K562 (cell line): ENCODE results near the gene OXA1L. TPM values are rescaled to one million over a fixed set of nuclear protein-coding genes. Genes with fewer than 3 reads are reported as not detected.
A peak's percentile ranks its signal among the peaks of the same experiment; 100 is the strongest.

Experiments used
- ATAC-seq: fragments of 200-7000 bp; cut with Tn5 transposase; 3 replicates; pipeline ENCODE4 v1.9.1; 2020; ENCODE audit warnings: moderate library complexity
- BruUV-seq: library from RNA; stranded (reverse); fragments of 400-500 nt; replicated peaks from 2 replicates; lab custom pipeline; 2021; lab: Mats Ljungman, UMichigan
- CTCF ChIA-PET: fragments of 300-600 bp; formaldehyde crosslinking; extraction: SDS; loops from one replicate; lab custom pipeline; 2021; ENCODE audit warnings: low intra/inter-chr PET ratio; lab: Yijun Ruan, JAX
- POLR2A ChIA-PET: fragments of 300-600, 350-650 bp; sonication (Branson Sonifier 250); formaldehyde crosslinking; extraction: SDS; loops from one replicate; lab custom pipeline; 2021; ENCODE audit warnings: antibody characterized with exemption, inconsistent platforms; lab: Yijun Ruan, JAX
- DNase-seq, 4 experiments: peaks; one replicate each; pipeline versions ENCODE4 v3.0.0 to v3.0.0-alpha.2; 2011 to 2018; ENCODE audit warnings: low spot score in 3 of 4, mixed read lengths in 3 of 4; ENCODE audit errors: extremely low read depth in 1 of 4
- FAIRE-seq: peaks from 2 replicates; lab custom pipeline; 2011; peaks lifted over from hg19 to GRCh38; lab: Jason Lieb, UNC
- H2AFZ ChIP-seq: 2 replicates; pipeline ENCODE4 v1.6.0; 2011; ENCODE audit warnings: low read depth, low read length, control low read depth, inconsistent platforms
- H3K27ac ChIP-seq: fragments of 200-600 bp; 3 replicates; pipeline ENCODE4 v1.8.0; 2011; ENCODE audit warnings: low read depth, mild to moderate bottlenecking, control low read depth, inconsistent platforms, low read length, moderate library complexity, mixed read lengths; ENCODE audit errors: extremely low read depth
- H3K27me3 ChIP-seq, 2 experiments: fragments of 300-600 bp in 1 of 2; 2 replicates in 1 of 2; 3 replicates in 1 of 2; pipeline versions ENCODE4 v1.6.0 to v1.8.0; 2011; ENCODE audit warnings: inconsistent platforms in 2 of 2, low read length in 2 of 2, mild to moderate bottlenecking in 1 of 2, mixed read lengths in 1 of 2, moderate library complexity in 1 of 2; ENCODE audit not compliant: control insufficient read depth in 2 of 2, insufficient read depth in 2 of 2
- H3K36me3 ChIP-seq: fragments of 300-600 bp; 3 replicates; pipeline ENCODE4 v1.8.0; 2011; ENCODE audit warnings: mild to moderate bottlenecking, low read length, inconsistent platforms; ENCODE audit not compliant: control insufficient read depth, insufficient read depth
- H3K4me1 ChIP-seq, 2 experiments: fragments of 200-600 bp in 1 of 2; replicated peaks in 1 of 2; 2 replicates in 1 of 2; 3 replicates in 1 of 2; pipeline versions ENCODE4 v1.5.1 to v1.8.0; 2011; ENCODE audit warnings: inconsistent platforms in 2 of 2, low read length in 2 of 2, mild to moderate bottlenecking in 1 of 2, mixed read lengths in 1 of 2, moderate library complexity in 1 of 2; ENCODE audit not compliant: control insufficient read depth in 2 of 2, insufficient read depth in 2 of 2
- H3K4me2 ChIP-seq: 2 replicates; pipeline ENCODE4 v1.6.1; 2011; ENCODE audit warnings: low read length, control low read depth, inconsistent platforms, mixed read lengths; ENCODE audit not compliant: insufficient read depth
- H3K4me3 ChIP-seq: fragments of 200-600 bp; sonication (generic), shearing (Covaris generic); 2 replicates; pipeline ENCODE4 v1.5.1; 2016; ENCODE audit warnings: control low read depth, inconsistent platforms
- H3K79me2 ChIP-seq: fragments of 200-600 bp; 3 replicates; pipeline ENCODE4 v1.8.0; 2011; ENCODE audit warnings: low read length, inconsistent platforms; ENCODE audit not compliant: control insufficient read depth, insufficient read depth
- H3K9ac ChIP-seq, 2 experiments: 2 replicates each; pipeline versions ENCODE4 v1.6.0 to v1.6.1; 2011; ENCODE audit warnings: low read depth in 2 of 2, low read length in 2 of 2, control low read depth in 1 of 2, inconsistent platforms in 1 of 2, mild to moderate bottlenecking in 1 of 2, mixed read lengths in 1 of 2; ENCODE audit not compliant: insufficient read depth in 1 of 2
- H3K9me1 ChIP-seq: one replicate; pipeline ENCODE4 v1.6.0; 2011; ENCODE audit warnings: inconsistent platforms, mild to moderate bottlenecking, low read length, moderate library complexity; ENCODE audit not compliant: control insufficient read depth, insufficient read depth
- H3K9me3 ChIP-seq: replicated peaks from 2 replicates; pipeline ENCODE4 v1.5.1; 2011; ENCODE audit warnings: low read depth, low read length, inconsistent platforms; ENCODE audit not compliant: control insufficient read depth, insufficient read depth
- H4K20me1 ChIP-seq: replicated peaks from 2 replicates; pipeline ENCODE4 v1.6.1; 2011; ENCODE audit warnings: low read length, inconsistent platforms, mixed read lengths; ENCODE audit not compliant: control insufficient read depth, insufficient read depth
- CREM ChIP-seq: IDR thresholded peaks from 2 replicates; pipeline ENCODE4 v1.6.1; 2014; ENCODE audit warnings: antibody characterized with exemption, low read depth
- JUND ChIP-seq, 2 experiments: IDR thresholded peaks; 2 replicates in 1 of 2; 3 replicates in 1 of 2; pipeline ENCODE4 v1.6.1; 2011; ENCODE audit warnings: borderline replicate concordance in 2 of 2, low read depth in 2 of 2, low read length in 2 of 2, improper control_type of control experiment in 1 of 2, missing biosample characterization in 1 of 2, missing genetic modification characterization in 1 of 2, missing genetic modification reagents in 1 of 2
- L3MBTL2 ChIP-seq: fragments of 450-650 bp; IDR thresholded peaks from 2 replicates; pipeline ENCODE4 v1.6.1; 2016; ENCODE audit warnings: mild to moderate bottlenecking, moderate library complexity
- WGBS: fragments of 100-300 bp; shearing (Covaris generic); methylation state at CpG from one replicate; pipeline ENCODE4 v1.1.6; 2016; ENCODE audit warnings: low coverage, mixed read lengths; ENCODE audit not compliant: insufficient coverage; ENCODE audit errors: missing lambda C conversion rate; 5-methylcytosine and 5-hydroxymethylcytosine counted together
- in situ Hi-C: fragments of 300-500 bp; cut with MboI; formaldehyde crosslinking; loops from 4 replicates; pipeline ENCODE4 v1.15.0; 2018; ENCODE audit warnings: inconsistent platforms, mixed read lengths
- intact Hi-C: fragments of 100-400 bp; cut with micrococcal nuclease; formaldehyde crosslinking; loops from 2 replicates; pipeline ENCODE4 v1.14.2; 2022
- polyA plus RNA-seq, 8 experiments: library from polyadenylated mRNA; depleted of rRNA in 4 of 8; stranded (reverse) in 5 of 8; unstranded in 3 of 8; fragments of >200 nt; fragmentation: Nextera tagmentation in 2 of 8; fragmentation: Illumina TruSeq in 1 of 8; extraction: Ambion mirVana in 2 of 8; extraction: Trizol in 1 of 8; gene quantifications; 2 replicates each; pipeline versions ENCODE4 v1.2.1 to v1.2.3, GENCODE V29; 2011 to 2014; ENCODE audit warnings: inconsistent platforms in 1 of 8, missing spikeins in 1 of 8
- total RNA-seq, 7 experiments: library from RNA; depleted of rRNA in 6 of 7; stranded (reverse); fragments of >200 nt in 6 of 7; fragmentation: Illumina TruSeq in 2 of 7; extraction: Trizol in 2 of 7; gene quantifications; 2 replicates each; pipeline versions ENCODE4 v1.2.1 to v1.2.3, GENCODE V29; 2011 to 2021; ENCODE audit warnings: low replicate concordance in 1 of 7
- TF ChIP-seq, protein P1 (sequence below), 2 experiments: IDR thresholded peaks in 1 of 2; conservative IDR thresholded peaks in 1 of 2; 2 replicates each; pipeline ENCODE4 v1.6.1; 2016; ENCODE audit warnings: low read depth in 2 of 2, mild to moderate bottlenecking in 1 of 2, missing compliant biosample characterization in 1 of 2, missing genetic modification characterization in 1 of 2, moderate library complexity in 1 of 2
- TF ChIP-seq, protein P2 (sequence below): fragments of 450-650 bp; IDR thresholded peaks from 2 replicates; pipeline ENCODE4 v1.6.1; 2016; ENCODE audit warnings: mild to moderate bottlenecking
- TF ChIP-seq, protein P3 (sequence below): fragments of 450-650 bp; IDR thresholded peaks from one replicate; pipeline ENCODE4 v1.6.1; 2018; ENCODE audit warnings: mild to moderate bottlenecking, moderate library complexity; ENCODE audit not compliant: partially characterized antibody
- TF ChIP-seq, protein P4 (sequence below): fragments of 250-450 bp; sonication (Bioruptor Pico); IDR thresholded peaks from 2 replicates; pipeline ENCODE4 v1.8.0; 2021; ENCODE audit warnings: moderate library complexity, mild to moderate bottlenecking, inconsistent platforms

The OXA1L gene
- total and polyA plus RNA-seq, 9 of the 15 experiments (the other 6 are each of a cell fraction or from before 2014, with no cell fraction given), result 100 to 204 (median 145) TPM

DNA sequence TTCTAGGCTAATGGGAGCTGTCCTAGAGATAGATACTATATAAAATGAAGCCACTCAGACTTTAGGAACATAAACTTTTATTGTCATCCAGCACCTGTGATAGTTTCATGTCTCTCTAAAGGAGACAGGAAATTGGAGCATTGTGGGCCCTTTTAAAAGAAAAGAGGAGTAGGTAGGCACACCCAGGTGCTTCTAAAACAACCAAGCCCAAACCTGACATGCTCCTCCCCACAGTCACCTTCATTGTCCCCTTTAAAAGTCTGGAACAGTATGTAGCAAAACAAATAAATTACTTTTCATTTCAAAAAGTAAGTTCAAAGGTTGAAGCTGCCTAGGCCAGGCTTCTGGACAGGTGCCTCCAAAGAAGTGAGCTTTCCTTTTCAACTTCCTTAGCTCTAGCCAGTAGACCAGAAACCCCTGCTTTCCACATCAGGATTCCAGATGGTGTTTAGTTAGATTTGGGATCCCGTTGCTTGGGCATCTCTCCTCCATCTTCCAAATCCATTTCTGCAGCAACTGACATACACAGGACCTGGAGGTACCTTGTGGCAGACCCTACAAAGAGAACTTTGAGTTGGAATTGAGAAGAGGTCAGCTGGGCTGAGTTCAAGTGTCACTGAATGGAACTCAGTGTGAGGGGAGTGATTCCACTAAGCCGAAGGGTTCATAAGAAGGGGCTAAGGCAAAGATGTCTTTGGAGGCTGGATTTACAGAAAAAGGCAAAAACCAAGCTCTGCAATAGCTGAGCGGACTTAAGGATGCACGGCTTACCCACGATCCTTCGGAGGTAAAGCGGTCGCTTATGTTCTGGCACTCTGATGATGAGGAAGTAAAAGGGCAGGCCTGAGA, 6.9 kb downstream of the OXA1L start:
- WGBS, result 87% methylated on average over 8 of the region's 8 CpGs
- BruUV-seq, result no TSS peak
- no peak overlapping the region for H3K27ac ChIP-seq
- H3K9ac ChIP-seq, result no peak overlapping the region
- FAIRE-seq (no peak), DNase-seq (no peak), ATAC-seq (peak; percentile 12; the same call in 1 of the 3 replicates)
- H2AFZ ChIP-seq, result no peak overlapping the region
- peaks cover 54% of the 10 kb centered on the region for H3K36me3 ChIP-seq
- no peak overlapping the region for H3K4me2 ChIP-seq
- in situ Hi-C loops, result no loop called here
- H3K4me3 ChIP-seq, result no peak overlapping the region
- H3K9me1 ChIP-seq, result no peaks in the 10 kb centered on the region
- ChIA-PET CTCF (no interaction called here), POLR2A (interaction anchor here (0.5 to 3.3 kb wide), 14 partner anchors 10 to 819 kb away, joined by 3 to 17 read pairs (median 4); partner anchors contain the start of genes ABHD4 and MRPL52)
- no peaks in the 10 kb centered on the region for H3K9me3 ChIP-seq
- H3K79me2 ChIP-seq, result peaks cover 14% of the 10 kb centered on the region
- no peaks in the 10 kb centered on the region for H4K20me1 ChIP-seq
- H3K4me1 ChIP-seq, result peaks cover 0 to 5% of the 10 kb centered on the region in 2 experiments; a peak in 2 of 5 replicates
- intact Hi-C loops, result loop anchor here (10.0 kb wide), 1 partner anchor 491 kb away; no protein-coding TSS in a partner anchor
- TF ChIP-seq, protein P1, sequence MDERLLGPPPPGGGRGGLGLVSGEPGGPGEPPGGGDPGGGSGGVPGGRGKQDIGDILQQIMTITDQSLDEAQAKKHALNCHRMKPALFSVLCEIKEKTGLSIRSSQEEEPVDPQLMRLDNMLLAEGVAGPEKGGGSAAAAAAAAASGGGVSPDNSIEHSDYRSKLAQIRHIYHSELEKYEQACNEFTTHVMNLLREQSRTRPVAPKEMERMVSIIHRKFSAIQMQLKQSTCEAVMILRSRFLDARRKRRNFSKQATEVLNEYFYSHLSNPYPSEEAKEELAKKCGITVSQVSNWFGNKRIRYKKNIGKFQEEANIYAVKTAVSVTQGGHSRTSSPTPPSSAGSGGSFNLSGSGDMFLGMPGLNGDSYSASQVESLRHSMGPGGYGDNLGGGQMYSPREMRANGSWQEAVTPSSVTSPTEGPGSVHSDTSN (CRISPR knock-in tag; IDR thresholded peaks at IDR 0.05; ENCODE audit: low read depth), result no peak
- TF ChIP-seq, protein P1 (tag; conservative IDR thresholded peaks at IDR 0.05; ENCODE audit: low read depth), result no peak
- TF ChIP-seq, protein P2, sequence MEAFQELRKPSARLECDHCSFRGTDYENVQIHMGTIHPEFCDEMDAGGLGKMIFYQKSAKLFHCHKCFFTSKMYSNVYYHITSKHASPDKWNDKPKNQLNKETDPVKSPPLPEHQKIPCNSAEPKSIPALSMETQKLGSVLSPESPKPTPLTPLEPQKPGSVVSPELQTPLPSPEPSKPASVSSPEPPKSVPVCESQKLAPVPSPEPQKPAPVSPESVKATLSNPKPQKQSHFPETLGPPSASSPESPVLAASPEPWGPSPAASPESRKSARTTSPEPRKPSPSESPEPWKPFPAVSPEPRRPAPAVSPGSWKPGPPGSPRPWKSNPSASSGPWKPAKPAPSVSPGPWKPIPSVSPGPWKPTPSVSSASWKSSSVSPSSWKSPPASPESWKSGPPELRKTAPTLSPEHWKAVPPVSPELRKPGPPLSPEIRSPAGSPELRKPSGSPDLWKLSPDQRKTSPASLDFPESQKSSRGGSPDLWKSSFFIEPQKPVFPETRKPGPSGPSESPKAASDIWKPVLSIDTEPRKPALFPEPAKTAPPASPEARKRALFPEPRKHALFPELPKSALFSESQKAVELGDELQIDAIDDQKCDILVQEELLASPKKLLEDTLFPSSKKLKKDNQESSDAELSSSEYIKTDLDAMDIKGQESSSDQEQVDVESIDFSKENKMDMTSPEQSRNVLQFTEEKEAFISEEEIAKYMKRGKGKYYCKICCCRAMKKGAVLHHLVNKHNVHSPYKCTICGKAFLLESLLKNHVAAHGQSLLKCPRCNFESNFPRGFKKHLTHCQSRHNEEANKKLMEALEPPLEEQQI, result no peak
- no peak for TF ChIP-seq CREM
- TF ChIP-seq, protein P3, sequence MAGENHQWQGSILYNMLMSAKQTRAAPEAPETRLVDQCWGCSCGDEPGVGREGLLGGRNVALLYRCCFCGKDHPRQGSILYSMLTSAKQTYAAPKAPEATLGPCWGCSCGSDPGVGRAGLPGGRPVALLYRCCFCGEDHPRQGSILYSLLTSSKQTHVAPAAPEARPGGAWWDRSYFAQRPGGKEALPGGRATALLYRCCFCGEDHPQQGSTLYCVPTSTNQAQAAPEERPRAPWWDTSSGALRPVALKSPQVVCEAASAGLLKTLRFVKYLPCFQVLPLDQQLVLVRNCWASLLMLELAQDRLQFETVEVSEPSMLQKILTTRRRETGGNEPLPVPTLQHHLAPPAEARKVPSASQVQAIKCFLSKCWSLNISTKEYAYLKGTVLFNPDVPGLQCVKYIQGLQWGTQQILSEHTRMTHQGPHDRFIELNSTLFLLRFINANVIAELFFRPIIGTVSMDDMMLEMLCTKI, result no peak
- TF ChIP-seq JUND (IDR thresholded peaks at IDR 0.05; ENCODE audit: borderline replicate concordance, low read depth, low read length), result no peak
- TF ChIP-seq JUND (tag; IDR thresholded peaks at IDR 0.05; ENCODE audit: borderline replicate concordance, low read depth, low read length), result no peak
- TF ChIP-seq, protein P4, sequence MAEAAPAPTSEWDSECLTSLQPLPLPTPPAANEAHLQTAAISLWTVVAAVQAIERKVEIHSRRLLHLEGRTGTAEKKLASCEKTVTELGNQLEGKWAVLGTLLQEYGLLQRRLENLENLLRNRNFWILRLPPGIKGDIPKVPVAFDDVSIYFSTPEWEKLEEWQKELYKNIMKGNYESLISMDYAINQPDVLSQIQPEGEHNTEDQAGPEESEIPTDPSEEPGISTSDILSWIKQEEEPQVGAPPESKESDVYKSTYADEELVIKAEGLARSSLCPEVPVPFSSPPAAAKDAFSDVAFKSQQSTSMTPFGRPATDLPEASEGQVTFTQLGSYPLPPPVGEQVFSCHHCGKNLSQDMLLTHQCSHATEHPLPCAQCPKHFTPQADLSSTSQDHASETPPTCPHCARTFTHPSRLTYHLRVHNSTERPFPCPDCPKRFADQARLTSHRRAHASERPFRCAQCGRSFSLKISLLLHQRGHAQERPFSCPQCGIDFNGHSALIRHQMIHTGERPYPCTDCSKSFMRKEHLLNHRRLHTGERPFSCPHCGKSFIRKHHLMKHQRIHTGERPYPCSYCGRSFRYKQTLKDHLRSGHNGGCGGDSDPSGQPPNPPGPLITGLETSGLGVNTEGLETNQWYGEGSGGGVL (CRISPR knock-in tag), result no peak
- no peak for TF ChIP-seq L3MBTL2
- H3K27me3 ChIP-seq, result no peaks in the 10 kb centered on the region
